ENCODE results near the gene GUCY2D.

DNA sequence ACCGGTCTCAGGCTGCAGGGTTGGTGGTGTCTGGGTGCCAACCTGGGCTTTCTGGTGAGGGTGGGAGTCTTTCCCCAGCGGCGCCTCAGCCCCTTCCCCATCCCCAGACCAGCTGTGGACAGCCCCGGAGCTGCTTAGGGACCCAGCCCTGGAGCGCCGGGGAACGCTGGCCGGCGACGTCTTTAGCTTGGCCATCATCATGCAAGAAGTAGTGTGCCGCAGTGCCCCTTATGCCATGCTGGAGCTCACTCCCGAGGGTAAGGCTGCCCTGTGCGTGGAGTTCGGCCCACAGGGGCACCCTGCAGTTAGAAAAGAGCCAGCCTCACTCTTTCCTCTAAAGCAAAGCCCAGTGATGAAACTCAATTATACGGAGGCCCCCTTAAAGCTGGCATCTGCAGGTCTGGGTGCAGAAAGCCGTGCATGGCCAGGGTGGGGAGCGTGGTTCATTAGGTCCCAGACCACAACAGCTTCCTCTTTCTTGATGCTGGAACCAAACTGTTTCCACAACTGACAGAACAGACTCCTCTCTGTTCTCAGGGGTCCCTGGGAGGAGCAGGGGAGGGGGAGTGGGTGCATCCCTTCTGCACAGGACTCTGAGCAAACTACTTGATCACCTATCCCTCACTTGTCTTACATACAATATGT, 10.7 kb downstream of the GUCY2D start:
- no peak for TF ChIP-seq CTCF (IDR thresholded peaks at IDR 0.05)
- no peak for TF ChIP-seq POLR2A (IDR thresholded peaks at IDR 0.05)
- TF ChIP-seq POLR2AphosphoS5 (IDR thresholded peaks at IDR 0.05) = no peak

Measured in suprapubic skin (tissue), 4 donors.